GM19452 (cell line): ENCODE results near the gene CCDC136.
A peak's percentile ranks its signal among the peaks of the same experiment; 100 is the strongest.

Source experiments
- ATAC-seq: cut with Tn5 transposase; IDR thresholded peaks from one replicate; pipeline ENCODE4 v1.9.1; 2021; ENCODE audit not compliant: unreplicated experiment

Gene CCDC136

GRCh38 chr7:128791121-128791971, at the start of gene CCDC136:
CCDC136 (plus strand) TSS chr7:128791968; CDS start chr7:128792412, 444 bp downstream.
- peak; percentile 87 for ATAC-seq

- no peak for ATAC-seq
Measured at GRCh38 chr7:128742206-128742605, 49.6 kb upstream of the CCDC136 start.

- no peak for ATAC-seq
Measured at GRCh38 chr7:128743112-128743772, 48.5 kb upstream of the CCDC136 start.

- ATAC-seq = no peak
Measured at GRCh38 chr7:128744366-128744905, 47.3 kb upstream of the CCDC136 start.

- no peak for ATAC-seq
Measured at GRCh38 chr7:128745706-128746105, 46.1 kb upstream of the CCDC136 start.

- ATAC-seq = no peak
Measured at GRCh38 chr7:128747327-128748079, 44.3 kb upstream of the CCDC136 start.

- no peak for ATAC-seq
Measured at GRCh38 chr7:128752251-128752650, 39.5 kb upstream of the CCDC136 start.

- ATAC-seq = no peak
Measured at GRCh38 chr7:128755075-128755818, 36.5 kb upstream of the CCDC136 start.

GRCh38 chr7:128755819-128756476, 35.8 kb upstream of the CCDC136 start:
- no peak for ATAC-seq

- no peak for ATAC-seq
Measured at GRCh38 chr7:128757203-128757602, 34.6 kb upstream of the CCDC136 start.

GRCh38 chr7:128758553-128758952, 33.2 kb upstream of the CCDC136 start:
- ATAC-seq = no peak

GRCh38 chr7:128759242-128759641, 32.5 kb upstream of the CCDC136 start:
- no peak for ATAC-seq

- ATAC-seq = no peak
Measured at GRCh38 chr7:128763541-128763940, 28.2 kb upstream of the CCDC136 start.

GRCh38 chr7:128767475-128768110, 24.2 kb upstream of the CCDC136 start:
- ATAC-seq = no peak

GRCh38 chr7:128770233-128770632, 21.5 kb upstream of the CCDC136 start:
- no peak for ATAC-seq

GRCh38 chr7:128773604-128774003, 18.2 kb upstream of the CCDC136 start:
- ATAC-seq = no peak

- ATAC-seq = no peak
Measured at GRCh38 chr7:128774029-128774689, 17.6 kb upstream of the CCDC136 start.

GRCh38 chr7:128774921-128775320, 16.8 kb upstream of the CCDC136 start:
- no peak for ATAC-seq
